Activated CD4-positive, alpha-beta T cell treated with anti-CD3 and anti-CD28 coated beads, Interleukin-2, Interleukin-4, amounts not matched to agents 100 ng/mL and 50 ng/mL, durations not matched to agents 16 hours and 8 hours (primary cell): ENCODE data around the gene PALLD.

Experiments
- DNase-seq: peaks from one replicate; pipeline ENCODE4 v3.0.0-alpha.2; 2020; ENCODE audit warnings: low spot score

PALLD gene

DNA sequence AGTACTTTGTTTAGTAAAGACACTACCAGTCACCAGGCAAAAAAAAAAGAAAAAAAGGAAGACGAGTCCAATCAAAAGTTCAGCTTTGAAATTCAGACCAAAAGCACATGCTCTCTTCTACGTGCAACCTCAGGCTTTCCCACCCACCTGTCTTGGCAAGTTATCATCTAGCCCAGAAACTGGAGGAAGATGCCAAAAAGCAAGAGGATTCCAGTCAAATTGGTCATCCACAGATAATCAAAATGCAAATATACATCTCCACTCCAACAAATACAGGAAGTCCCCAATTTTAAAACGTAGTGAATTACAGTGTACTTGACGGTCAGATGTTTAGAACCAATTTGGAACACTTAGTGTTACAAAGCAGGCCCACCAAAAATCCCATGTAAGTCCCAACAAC, 96.5 kb downstream of the PALLD start:
- no peak for DNase-seq

DNA sequence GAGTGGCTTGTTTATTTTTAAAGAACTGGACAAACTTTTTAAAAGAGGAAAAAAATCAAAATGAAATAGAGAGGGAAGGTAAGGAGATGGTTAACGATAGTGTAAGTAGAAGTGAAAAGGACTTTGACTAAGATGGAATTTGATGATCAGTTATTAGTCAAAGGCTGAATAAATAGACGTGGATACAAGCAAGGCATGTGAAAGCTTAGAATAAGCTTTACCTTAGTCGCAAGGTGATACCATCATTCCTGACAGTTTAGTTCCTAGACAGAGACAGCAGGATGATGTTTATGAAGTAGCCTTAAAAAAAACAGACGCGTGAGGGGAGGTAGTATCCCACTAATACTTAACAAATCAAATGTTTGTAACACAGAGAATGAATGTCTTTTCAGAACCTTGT, 97.3 kb downstream of the PALLD start:
- no peak for DNase-seq

DNA sequence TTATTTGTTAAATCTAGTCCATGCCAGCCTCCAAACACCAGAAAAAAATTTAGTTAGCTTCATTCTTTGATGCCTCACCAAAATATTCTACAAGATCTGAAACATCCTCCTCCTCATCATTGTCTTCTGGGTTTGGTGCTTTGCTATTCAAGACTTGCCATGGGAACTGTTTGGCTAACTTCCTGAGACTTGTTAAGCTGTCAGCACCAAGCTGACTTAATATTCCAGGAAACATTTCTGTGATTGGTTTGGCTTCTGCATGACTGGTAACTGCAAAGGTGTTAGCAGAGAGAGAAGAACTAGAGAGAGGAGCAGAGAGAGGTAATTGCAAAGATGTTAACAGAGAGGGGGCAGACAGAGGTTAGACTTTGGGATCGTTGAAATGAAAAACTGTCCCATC, 101.3 kb downstream of the PALLD start:
- DNase-seq, result no peak

DNA sequence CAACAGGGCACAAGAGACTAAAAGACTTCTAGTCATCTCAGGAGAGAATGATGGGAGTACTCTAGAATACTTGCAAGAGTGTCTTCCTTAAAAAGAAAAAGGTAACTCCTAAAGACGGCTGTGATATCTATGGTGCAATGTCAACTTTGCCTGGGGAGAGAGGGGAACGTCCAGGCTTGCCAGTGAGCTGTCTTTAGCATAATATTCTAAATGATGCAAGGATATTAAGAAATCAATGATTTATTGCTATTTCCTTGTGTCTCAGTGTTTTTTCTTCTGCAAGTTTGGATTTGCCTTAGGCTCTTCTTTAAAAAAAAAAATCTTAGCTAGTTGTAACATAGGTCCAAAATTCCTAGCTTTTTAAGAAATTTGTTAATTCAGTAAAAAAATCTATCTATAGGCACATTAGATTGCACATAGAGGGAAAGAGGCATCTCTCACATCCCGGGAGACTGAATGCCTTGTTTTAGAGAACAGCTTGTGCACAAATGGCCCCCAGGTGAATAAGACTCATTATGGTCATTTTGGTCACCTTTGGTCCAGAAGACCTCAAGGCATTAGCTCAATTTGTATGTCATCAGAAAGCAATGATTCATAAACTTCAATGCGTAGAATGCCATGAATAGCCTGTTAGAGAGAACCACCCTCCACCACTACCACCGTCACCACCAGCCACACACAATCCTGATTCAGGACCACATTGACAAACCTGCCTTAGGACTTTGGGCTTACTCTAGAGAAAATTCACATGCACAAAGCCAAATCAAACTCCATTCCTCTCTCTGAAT, 104.1 kb downstream of the PALLD start:
- DNase-seq, result no peak

DNA sequence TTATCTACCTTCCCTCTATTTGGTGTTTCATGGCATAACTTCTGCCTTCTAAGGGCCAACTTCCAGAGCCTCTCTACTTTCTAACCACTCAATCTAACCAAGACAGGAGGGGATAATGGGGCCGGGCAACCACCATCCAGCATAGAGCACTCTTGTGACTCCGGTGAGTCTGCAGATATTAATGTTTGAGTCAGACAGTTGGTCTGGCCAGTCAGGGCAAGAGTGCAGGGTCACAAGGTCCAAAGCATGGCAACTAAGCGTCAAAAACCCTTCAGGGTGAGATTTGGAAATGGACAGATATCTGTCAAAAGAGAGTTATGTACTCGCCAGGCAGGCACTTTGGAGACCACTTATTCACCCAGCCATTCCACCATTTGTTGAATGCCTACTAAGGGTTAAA, 105.0 kb downstream of the PALLD start:
- no peak for DNase-seq

DNA sequence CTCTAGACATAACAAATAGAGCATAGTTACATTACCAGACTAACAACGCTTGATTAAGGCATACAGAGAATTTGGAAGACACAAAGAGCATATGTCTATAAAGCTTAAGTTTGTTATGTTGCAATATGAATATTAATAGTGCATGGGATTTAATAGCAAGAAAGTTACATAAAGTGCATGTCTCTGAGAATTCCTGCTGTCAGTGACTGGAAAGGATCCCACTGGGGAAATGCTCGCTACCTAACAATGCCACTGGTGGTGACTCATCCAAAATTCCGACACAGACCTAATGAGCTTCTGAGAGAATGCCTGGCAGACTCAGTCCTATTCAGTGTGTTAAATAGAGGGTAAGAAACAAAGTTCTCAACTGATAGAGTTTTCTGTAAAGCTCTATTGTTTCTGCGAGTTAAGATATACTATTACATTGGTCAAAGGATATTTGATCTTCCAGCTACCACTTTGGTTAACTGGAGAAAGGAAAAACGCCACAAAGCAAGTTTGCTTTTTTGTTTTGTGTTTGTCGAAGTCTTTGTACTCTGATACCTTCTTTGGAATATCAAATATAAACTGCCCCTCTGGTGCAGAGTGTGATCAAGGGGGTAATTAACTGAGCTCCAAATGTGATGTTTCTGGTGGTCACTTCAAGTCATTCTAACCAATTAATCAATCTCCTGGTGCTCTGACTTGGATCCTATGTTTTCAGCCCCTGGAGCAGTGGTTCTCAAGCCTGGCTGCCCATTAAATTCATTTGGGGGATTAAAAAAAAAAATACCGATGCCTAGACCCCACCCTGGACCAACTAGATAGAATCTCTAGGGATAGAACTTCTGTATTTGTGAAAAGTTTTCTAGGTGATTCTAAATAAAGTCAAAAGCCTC, 107.9 kb downstream of the PALLD start:
- no peak for DNase-seq

DNA sequence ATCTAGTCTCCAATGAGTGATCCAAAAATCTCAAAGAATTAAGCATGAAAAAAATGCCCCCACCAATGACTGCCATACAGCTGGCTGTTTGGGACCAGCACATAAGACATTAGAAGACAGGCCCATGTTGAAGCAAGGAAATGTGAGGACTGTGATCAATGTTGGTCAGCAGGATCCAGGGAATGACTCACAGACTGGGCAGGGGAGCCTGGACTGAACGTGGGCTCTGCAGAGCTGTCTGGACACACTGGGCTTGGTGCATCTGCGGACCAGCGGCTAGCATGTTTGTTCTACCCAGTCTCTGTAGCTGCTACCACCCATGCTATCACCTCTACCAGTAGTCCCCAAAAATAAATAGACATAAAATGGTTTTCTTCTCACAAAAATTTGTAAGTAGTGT, 108.6 kb downstream of the PALLD start:
- DNase-seq, result no peak

DNA sequence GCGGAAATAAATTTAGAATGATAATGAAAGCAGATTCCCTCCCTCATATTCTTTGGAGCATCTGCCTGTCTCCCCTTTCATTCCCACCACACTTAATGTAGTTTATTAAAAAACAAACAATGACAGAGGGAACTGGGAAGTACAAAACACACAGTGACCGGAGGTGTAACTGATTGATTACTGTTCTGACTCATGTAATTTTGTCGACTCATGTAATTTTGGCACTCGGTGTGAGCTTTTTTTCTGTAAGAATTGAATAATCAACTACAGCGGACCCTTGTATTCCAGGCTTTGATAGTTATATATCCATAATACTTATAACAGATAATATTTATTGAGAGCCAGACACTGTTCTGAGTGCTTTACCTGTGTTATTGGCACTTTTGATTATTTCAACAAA, 110.4 kb downstream of the PALLD start:
- DNase-seq, result no peak

DNA sequence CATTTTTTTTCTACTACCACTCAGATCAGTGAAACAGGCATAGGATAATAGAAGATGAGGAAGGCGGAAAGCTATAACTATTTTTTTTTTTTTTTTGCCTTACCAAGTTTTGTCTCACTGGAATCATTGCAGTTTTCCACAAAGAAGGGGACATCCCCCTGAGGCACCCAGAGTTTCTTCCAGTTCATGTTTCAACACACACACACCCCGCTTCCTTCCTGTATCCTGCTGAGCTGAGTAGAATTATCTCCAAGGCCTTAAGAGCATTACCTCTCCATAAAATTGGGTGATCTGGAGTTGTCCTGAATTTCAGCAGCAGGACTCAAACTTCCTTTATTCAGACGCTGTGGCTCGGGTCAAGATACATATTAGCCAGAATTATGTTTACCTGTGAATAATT, 111.9 kb downstream of the PALLD start:
- DNase-seq, result no peak

DNA sequence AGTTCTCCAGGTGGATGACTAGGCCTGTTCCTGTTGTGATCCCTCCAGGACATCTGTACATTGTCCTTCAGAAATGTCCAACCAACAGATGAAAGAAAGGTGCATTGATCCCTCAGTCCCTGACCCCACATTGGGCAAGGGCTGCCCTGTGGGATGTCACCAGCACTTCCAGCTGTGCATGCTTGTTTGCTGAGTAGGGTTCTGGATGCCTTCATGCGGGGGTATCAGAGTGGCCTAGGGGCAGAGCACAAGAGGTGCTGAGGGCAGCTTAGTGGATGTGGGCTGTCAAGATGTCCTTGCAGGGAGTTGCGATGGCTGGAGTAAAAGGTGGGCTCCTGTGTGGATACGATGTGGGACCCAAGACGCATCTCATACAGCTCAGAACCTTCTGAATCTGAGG, 112.5 kb downstream of the PALLD start:
- DNase-seq, result no peak

DNA sequence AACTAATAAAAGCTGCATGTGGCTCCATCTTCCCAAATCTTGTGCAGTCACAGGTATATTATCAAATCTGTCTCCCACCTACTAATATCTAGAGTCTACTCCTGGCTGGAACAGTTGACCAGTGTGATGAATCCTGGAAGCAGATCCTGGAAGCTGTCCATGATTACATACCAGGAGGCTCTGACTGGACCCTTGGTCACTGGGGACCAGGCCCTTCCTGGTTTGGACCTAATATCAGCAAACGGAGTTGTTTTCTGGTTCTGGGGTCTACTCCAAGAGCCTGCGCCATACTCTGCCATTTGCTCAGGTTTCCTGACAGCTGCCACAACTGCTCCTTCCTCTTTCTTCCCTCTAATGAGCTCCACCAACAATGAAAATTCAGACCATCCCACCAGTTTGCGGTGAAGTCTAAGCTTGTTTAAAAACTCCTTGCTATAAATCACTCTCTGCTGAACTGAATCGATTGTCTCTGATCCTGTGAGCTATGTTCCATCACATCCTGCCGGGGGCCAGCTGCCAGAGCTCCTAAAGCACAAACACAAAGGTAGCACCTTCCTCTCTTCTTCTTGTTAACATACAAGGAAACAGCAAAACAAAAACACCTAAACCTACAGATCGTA, 114.2 kb downstream of the PALLD start:
- no peak for DNase-seq

DNA sequence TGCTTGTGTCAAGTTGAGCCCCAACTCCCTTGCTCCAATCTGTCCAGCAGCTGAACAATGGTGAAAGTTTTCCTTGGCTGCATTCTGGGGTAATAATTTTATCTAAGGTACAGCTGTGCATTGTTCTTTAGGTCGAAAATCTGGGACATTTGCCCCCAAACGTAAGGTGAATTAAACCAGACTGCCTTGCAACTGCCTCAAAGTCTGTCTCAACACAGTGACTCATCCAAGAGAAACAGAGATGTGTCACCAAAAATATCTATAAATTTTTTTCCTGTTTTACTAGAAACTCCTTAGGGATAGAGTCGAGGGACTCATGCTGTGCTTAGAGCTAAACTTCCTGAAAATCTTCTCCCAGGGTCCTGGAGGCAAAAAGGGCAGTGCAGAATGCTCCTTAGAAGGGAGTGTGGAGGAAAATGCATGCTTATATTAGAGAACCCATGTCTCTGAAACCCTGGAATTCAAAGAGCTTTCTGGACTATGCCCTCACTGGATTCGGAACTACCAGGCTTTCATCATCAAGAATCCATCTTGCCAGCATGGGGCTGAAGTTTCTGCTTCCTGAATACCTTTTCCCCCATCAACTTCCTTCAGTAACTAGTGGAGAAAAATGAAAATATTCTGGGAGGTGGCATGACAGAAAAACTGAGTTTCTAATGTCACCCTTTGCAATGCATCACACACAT, 115.7 kb downstream of the PALLD start:
- DNase-seq, result no peak

DNA sequence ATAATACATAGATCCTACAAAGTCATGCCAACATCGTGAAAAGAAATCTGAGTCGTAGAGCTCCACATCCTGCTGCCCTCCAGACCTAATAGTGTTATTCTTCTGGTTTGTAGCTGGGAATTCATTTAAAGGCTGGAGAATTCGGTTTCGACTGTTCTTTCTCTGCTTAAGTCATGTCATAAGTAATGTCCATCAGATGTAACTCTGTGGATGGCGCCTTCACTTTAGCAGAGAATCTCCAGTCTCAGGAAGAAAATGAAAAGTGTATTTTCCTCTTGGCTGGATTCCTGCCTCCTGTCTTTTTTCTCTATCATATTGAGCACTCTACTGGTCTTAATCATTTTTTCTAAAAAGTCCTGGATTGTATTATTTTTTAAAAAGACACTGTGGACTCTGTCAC, 117.0 kb downstream of the PALLD start:
- no peak for DNase-seq

DNA sequence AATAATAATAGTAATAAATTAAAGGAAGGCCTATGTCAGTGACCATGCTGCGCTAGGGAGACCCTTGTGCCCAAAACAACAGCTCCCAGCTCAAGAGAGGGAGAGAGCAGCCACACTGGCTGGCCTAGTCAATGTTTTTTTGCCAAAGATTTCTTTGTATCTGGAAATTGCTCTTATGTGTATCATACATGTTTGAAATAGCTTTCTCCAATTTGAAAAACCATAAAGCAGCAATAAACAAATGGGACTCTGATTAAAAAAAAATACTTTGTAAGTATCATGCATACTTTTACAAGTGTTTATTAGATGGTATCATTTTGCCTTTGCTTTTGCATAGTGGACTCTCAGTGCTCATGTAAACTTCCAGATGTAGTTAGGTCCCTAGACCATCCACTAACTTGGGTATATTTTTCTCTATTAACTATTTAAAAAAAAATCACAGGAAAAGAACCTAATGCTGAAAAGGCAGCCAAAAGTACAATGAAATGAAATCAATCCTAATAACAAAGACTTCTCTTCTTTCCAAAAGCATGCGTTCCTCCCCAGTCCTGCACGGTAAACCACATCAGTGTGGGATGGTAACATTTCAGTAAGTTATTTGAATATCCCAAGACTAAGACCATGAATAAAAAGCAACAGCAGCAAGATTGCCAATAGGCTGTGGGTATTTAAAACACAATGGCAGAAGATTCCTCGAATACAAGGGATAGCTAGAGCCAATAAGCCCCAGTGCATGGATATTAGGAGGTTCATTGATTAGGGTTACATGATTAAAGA, 117.6 kb downstream of the PALLD start:
- no peak for DNase-seq

DNA sequence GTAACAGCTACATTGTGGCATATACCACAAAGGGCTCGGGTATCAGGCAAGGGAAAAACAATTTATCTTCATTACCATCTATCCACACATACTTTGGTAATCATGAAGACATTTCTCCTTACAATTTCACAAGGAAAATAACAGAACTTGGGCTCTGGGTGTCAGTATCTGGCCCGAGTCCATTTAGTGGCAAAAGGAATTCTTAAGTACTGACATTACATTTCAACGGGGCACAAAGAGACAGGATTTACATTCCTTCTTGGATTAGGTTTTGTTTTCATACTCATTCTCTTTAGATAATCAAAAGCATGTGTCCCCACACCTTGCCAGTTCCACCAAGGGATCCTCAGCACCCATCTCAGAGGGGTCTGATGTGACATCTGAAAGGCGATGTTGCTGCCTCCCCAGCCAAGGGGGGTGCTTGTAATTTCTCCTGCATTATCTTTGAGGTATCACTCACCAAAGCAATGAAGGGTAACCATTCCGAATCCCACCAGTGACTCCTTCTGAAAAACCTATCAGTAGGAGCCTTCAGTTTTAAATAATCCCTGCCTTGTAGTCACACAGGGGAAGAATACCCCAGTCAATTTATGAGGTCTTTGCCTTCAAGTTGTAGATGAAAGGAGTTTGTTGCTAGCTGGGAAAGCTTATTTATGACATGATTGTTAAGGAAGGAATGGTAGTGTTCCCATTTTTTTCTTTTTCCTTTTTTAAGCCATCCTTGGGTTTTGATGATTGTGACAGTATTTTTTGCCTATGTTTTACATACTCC, 118.6 kb downstream of the PALLD start:
- no peak for DNase-seq

DNA sequence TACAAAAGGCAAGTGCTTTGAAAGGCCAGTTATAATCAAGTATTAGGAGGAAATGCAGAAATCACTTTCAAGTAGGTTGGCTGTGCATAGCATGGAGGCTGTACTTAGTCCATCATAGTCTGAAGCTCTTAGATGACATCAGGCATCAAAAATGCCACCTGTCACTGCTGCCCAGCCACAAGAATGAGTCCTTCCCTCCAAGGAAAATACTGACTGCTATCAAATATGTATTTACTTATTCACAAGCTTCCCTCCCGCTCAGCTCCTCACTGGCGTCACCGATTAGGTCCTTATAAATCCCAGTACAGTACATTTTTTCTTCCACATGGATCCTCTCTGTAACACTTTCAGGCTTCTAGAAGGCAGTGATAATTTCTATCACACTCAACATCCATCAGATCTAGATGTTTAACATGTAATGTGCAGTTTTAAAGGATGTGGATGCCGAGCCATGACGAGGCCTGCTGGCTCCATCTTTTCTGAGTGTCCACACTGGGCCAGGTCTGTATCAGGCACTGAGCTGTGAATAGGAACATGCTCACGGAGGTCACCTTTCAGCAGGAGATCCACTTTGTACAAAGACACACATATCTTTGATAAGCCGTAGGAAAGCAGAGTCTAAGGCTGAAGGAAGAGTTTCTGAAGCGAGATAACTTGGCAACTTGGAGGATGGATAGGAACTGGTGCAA, 121.9 kb downstream of the PALLD start:
- no peak for DNase-seq

DNA sequence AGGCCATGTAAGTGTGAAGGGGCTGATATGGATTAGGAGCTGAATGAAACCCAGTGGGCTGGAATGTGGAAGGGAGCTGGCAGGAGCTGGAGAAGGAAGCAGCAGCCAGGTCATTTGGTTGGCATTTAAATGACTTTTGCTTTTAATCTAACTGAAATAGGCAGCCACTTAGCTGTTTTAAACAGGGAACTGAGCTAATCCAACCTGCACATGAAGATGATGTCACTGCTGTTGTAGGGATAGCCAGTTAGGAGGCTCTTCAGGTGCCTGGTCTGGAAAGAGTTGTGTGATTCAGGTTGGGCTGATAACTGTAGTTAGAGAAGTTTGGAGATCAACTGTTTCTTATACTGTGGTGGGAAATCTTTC, 122.4 kb downstream of the PALLD start:
- no peak for DNase-seq

DNA sequence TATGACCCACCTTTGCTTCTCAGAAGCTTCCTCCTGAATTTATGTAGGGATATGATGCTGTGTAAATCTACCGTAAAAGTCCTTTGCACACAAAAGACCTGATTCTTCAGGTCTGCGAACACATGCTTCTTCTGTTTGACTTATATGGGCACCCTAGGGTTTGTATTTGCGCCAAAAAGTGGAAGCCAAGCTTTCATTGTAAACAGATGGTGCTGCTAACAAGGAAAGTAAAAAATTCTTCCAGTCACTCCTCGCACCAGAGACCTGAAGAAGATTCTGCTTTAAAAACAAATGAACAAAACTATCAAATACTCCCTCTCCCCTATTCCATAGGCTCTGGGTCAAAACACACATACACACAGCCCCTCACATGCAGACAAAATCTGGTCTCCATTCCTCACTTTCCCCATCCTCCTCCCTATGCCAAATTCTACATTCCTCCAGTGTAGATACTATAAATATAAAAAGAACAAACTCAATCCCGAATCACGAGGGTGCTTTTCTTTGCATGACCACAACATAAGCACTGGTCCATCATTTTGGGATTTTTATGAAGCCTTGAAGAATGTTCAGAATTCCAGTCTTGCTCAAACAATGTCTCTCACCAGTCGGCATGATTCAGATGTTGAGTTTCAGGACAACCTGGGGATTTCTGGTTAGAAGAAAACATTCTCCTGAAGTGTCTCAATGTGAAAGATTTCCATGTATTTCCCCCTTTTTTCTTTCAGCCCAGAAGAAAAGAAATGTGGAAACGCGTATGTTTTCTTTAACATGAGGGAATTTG, 125.1 kb downstream of the PALLD start:
- no peak for DNase-seq

DNA sequence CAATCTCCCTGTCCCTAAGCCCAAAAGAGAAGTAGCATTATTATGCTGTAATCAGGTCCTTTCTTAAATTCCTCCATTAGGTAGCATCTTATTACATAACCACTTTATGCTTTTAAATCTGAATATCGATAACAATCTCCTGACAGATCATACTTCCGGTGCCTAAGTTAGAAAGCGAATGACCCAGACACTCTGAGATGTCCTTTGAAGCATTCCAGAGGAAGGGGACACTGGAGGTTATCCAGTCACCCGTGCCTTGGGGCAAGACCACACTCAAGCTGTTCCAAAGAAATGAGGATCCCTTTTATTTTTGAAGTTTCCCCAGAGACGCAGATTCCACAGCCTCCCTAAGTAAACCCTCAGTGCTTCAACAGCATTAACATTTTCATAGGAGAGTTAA, 125.7 kb downstream of the PALLD start:
- DNase-seq, result no peak

DNA sequence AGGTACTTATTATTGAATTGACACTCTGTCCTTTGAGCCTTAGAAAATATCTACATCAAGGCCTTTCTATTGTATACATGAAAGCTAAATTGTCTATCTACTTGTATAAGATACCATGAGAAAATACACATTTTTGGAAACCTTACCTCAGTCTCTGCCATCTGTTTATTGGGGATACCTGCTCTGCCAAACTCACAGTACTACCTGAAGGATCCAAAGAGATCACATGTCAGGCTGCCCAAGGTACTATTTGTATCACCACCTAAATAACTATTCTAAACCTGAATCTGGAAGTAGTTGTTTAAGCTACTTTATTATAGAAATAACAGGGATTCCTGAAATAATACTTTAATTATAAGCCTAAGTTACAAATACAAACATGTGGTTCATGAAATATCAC, 126.2 kb downstream of the PALLD start:
- no peak for DNase-seq
